Cardiac fibroblast (primary cell): Measurements from ENCODE around the gene SEMA4C.
A peak's percentile ranks its signal among the peaks of the same experiment; 100 is the strongest.
"Not testable (repeated sequence)": the region's sequence is repeated elsewhere in the genome, so short reads cannot be mapped to it uniquely, and the experiment has no call there.

Experiments
- DNase-seq, 2 donors: peaks; one replicate each; pipeline versions ENCODE4 v3.0.0 to v3.0.0-alpha.2; 2010; ENCODE audit warnings: low read depth in 2 of 2
- H3K4me3 ChIP-seq, 2 donors: replicated peaks in 1 of 2; 1 replicate in 1 of 2; 2 replicates in 1 of 2; pipeline ENCODE4 v1.5.1; 2011; ENCODE audit warnings: low read depth in 2 of 2, low read length in 2 of 2, mild to moderate bottlenecking in 2 of 2, moderate library complexity in 1 of 2
- TF ChIP-seq, protein P1 (sequence below): IDR thresholded peaks from one replicate; pipeline ENCODE4 v1.5.1; 2011; ENCODE audit warnings: low read depth, mild to moderate bottlenecking, low read length, inconsistent platforms

The SEMA4C gene

DNA sequence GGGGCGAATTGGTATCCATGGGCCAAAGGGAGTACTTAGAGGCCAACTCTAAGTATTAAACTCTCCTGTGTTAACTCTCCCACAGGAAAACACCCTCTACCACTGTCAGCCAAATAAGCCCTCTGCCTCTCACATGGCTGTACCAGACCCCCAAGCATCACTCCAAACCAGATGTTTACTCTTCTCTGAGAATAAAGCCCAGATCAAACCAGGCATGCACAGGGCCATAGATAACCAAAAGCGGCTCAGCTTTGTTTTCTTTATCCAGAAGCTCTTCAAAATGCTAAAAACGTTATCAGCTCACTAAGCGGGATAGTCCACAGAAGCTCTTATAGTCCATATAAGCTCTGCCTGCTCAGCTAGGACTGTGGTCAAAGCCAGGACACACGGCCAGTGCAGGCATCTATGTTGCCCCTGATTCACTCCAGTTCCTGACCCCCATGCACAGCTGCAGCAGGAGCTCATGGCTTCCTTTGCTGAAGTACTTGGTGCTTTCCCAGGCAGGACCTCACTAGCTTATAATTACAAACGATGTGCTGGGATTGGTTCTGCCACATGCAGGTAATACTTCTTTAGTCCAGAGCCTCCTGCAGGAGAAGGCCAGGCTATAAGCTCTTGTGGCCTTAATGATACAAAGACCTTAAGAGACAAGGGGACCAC, 21.0 kb upstream of the SEMA4C start:
- no peak overlapping the region for H3K4me3 ChIP-seq
- no peak for DNase-seq

DNA sequence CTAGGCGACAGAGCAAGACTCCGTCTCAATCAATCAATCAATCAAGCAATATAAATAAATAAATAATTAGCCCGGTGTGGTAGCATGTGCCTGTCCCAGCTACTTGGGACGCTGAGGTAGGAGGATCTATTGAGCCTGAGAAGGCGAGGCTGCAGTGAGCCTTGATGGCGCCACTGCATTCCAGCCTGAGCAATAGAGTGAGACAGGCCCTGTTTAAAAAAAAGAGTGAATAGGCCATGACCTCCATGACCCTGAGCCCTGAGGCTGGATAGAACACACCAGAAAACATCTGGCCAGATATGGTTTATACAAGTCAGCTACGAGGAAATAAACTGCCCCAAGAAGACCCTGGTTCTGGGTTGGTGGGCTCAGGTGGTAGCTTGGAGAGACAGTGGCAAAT, 20.4 kb upstream of the SEMA4C start:
- DNase-seq: no peak
- TF ChIP-seq, protein P1, sequence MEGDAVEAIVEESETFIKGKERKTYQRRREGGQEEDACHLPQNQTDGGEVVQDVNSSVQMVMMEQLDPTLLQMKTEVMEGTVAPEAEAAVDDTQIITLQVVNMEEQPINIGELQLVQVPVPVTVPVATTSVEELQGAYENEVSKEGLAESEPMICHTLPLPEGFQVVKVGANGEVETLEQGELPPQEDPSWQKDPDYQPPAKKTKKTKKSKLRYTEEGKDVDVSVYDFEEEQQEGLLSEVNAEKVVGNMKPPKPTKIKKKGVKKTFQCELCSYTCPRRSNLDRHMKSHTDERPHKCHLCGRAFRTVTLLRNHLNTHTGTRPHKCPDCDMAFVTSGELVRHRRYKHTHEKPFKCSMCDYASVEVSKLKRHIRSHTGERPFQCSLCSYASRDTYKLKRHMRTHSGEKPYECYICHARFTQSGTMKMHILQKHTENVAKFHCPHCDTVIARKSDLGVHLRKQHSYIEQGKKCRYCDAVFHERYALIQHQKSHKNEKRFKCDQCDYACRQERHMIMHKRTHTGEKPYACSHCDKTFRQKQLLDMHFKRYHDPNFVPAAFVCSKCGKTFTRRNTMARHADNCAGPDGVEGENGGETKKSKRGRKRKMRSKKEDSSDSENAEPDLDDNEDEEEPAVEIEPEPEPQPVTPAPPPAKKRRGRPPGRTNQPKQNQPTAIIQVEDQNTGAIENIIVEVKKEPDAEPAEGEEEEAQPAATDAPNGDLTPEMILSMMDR: no peak
- no peak overlapping the region for H3K4me3 ChIP-seq

More for the DNA sequence above, 21.0 kb upstream of the SEMA4C start:
- TF ChIP-seq, protein P1: no peak

DNA sequence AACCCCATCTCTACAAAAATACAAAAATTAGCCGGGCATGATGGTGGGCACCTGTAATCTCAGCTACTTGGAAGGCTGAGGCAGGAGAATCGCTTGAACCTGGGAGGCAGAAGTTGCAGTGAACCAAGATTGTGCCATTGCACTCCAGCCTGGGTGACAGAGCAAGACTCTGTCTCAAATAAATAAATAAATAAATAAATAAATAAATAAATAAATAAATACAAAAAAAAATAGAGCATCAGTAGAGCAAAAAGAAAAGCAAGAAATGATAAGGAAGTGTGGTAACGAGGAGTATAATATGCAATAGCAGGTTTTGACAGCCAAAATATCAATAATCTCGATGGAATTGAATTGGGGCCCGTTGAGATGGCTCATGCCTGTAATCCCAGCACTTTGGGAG, 19.6 kb upstream of the SEMA4C start:
- not testable (repeated sequence) for H3K4me3 ChIP-seq, DNase-seq

DNA sequence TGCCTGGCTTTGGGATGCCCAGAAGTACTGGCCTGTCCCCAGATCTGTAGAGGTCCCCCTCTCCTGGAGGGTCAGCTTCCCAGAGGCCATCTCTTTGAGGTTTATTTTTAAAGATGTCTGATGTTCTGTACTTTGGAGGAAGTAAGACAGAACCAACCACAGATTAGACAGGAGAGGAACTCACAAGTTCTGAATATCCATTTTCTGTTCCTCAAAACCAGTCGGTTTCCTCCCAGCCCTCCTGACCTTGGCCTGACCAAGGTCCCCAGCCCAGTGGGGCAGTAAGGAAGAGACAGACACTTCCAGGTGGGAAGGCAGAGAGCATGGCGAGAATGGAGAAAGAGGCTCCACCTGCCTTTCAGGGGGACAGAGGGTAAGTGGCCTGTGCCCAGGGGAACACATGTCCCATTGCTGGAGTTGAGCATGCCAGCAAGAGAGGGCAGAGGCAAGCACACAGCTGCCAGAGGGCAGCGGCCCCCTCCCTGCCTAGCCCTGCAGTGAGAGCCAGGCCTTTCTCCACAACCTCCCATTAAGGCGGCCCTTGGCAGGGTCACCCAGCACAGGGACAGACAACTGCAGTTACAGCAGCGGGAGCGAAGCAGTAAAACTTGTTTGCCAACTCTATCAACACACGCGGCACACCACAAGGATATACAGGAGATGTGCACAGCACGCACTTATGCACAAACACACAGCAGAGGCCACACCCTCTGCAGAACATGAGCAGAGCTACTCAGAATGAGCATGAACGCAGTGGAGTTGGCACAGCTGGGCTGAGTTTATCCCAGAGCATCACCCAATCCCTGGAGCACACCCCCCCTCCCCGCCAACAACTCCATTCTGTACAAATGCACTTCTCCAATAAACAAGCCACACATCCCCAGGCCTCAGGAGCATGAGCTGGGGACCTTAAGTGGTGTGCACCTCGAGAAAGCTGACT, 18.5 kb upstream of the SEMA4C start:
- DNase-seq: no peak
- no peak overlapping the region for H3K4me3 ChIP-seq
- TF ChIP-seq, protein P1: no peak

DNA sequence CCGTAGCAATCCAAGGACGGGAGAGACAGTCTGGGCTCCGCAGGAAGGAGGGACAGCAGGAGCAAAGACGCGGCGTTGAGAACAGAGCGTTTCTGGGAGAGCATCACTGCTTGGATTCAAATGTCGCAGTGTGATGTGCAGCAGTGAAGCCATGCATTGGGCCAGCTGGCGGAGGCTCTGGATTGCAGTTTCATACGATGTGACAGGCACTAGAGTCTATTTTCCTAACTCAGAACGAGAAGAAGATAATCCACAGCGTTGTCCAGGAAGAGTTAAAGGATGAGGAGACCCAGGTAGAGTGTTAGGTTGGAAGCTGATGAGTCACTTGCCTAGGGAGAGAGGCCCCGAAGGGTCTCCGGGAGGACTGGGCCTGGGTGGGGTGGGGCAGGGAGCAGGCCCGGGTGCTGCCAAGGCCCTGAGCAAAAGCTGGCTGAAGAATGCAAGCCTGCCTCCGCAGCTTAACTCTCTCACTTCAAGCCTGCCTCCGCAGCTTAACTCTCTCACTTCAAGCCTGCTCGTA, 17.7 kb upstream of the SEMA4C start:
- peak in 1 of 2 donors; percentile 31 for DNase-seq
- H3K4me3 ChIP-seq: no peak overlapping the region
- TF ChIP-seq, protein P1: no peak

DNA sequence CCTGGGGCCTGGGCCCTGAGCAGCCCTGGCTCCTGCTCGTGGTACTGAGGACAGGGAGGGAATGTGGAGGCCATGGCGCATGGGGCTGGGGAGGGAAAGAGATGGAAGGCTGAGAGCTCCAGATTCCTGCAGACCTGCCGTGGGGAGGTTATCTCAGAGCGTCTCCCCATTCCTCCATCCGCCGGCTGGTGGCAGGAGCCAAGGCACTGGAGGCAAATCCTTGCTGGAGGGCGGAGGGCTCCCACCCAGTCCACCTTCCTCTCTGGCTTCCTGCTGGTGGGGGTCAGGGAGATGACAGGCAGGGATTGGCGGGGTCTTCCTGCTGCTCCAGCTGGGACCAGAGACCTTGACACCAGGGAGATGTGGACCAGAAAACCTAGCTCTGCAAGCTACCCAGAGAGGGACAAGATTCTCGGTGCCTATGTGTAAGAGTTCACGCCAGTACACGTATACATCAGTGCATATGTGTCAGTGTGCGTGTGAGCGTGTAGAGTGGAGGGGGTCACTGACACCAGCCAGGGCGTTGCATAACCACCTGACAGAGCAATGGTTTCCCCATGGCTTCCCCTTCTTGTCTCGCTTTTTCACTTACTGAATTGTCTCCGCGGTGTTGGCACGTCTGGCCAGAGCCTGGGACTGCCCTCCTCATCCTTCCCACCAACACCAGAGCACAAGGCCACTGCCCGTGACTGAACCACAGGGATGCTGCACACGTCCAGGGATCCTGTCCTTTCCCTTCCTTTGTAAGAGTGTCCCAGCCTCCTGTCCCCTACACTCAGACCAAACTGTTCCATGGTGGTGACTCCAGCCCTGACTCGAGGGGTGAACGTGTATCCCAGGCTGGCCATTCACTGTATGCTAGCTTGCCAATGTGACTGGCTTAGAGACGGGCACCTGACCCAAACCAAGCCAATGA, 15.8 kb upstream of the SEMA4C start:
- H3K4me3 ChIP-seq: no peak overlapping the region
- DNase-seq: no peak
- TF ChIP-seq, protein P1: no peak
